Measurements from ENCODE around the gene CDH8. TPM values are rescaled to one million over a fixed set of nuclear protein-coding genes. Genes with fewer than 3 reads are reported as not detected.
"Not testable (repeated sequence)": the region's sequence is repeated elsewhere in the genome, so short reads cannot be mapped to it uniquely, and the experiment has no call there.

CDH8 gene
- total RNA-seq, 4 donors from 2014 or later: not detected

DNA sequence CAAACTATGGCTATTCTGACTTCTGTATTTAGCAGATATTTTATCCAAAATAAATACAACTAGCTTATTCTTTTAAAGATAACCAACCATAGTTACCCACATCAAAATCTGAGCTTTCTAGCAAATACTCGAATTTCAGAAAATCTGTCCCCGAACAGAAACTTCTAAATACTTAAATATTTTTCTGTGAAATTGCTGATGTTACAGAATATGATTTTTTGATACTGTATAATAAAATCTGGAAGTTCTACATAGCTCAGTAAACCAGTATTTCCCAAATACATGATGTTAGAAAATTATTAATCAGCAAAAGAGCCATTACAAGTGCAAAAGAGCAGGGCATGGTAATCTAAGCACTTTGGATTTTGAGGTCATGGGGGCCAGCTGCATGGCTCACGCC lies 114.9 kb downstream of the CDH8 start:
- WGBS, 2 donors: 84 to 86% methylated on average over 3 of the region's 3 CpGs
- intact Hi-C loops (cut with DNase I): no loop called here
- TF ChIP-seq, protein P1, sequence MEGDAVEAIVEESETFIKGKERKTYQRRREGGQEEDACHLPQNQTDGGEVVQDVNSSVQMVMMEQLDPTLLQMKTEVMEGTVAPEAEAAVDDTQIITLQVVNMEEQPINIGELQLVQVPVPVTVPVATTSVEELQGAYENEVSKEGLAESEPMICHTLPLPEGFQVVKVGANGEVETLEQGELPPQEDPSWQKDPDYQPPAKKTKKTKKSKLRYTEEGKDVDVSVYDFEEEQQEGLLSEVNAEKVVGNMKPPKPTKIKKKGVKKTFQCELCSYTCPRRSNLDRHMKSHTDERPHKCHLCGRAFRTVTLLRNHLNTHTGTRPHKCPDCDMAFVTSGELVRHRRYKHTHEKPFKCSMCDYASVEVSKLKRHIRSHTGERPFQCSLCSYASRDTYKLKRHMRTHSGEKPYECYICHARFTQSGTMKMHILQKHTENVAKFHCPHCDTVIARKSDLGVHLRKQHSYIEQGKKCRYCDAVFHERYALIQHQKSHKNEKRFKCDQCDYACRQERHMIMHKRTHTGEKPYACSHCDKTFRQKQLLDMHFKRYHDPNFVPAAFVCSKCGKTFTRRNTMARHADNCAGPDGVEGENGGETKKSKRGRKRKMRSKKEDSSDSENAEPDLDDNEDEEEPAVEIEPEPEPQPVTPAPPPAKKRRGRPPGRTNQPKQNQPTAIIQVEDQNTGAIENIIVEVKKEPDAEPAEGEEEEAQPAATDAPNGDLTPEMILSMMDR (IDR thresholded peaks at IDR 0.05): no peak
- no peak for TF ChIP-seq POLR2A (IDR thresholded peaks at IDR 0.05)
- Histone ChIP-seq H3K9me3 (no peaks in the 10 kb centered on the region), H3K4me3 (replicated peaks in 1 of 3) (no peak overlapping the region), H3K36me3 (no peaks in the 10 kb centered on the region), H3K27me3 (no peaks in the 10 kb centered on the region), H3K4me1 (no peaks in the 10 kb centered on the region), H3K27ac (no peak overlapping the region)
- DNase-seq: no peak

DNA sequence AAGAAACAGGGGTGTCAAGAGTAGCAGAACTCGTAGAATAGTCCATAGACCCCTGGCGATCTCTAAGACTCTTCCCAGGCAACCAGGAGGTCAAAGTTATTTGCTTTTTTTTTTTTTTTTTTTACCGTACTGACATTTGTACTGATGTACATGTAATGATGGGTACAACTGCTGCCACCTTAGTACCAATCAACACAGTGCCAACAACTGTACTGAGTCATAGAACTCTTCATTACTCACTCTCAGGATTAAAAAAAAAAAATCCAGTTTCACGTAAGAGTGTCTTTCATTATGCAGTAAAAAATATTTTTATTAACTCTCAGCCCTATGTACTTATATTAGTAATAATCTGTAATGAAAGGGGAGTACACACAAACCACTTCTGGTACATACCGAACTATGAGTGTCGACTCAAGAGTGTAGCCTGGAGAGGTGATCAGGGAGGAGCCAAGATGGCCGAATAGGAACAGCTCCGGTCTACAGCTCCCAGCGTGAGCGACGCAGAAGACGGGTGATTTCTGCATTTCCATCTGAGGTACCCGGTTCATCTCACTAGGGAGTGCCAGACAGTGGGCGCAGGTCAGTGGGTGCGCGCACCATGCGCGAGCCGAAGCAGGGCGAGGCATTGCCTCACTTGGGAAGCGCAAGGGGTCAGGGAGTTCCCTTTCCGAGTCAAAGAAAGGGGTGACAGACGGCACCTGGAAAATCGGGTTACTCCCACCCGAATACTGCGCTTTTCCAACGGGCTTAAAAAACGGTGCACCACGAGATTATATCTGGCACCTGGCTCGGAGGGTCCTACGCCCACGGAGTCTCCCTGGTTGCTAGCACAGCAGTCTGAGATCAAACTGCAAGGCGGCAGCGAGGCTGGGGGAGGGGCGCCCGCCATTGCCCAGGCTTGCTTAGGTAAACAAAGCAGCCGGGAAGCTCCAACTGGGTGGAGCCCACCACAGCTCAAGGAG lies 118.1 kb downstream of the CDH8 start:
- H3K36me3 ChIP-seq; H3K27me3 ChIP-seq; H3K27ac ChIP-seq; intact Hi-C loops (cut with DNase I); H3K9me3 ChIP-seq; DNase-seq; H3K4me3 ChIP-seq (replicated peaks in 1 of 3); H3K4me1 ChIP-seq: not testable (repeated sequence)
- 88 to 89% methylated on average over 25 to 35 of the region's 37 CpGs for WGBS, 2 donors

DNA sequence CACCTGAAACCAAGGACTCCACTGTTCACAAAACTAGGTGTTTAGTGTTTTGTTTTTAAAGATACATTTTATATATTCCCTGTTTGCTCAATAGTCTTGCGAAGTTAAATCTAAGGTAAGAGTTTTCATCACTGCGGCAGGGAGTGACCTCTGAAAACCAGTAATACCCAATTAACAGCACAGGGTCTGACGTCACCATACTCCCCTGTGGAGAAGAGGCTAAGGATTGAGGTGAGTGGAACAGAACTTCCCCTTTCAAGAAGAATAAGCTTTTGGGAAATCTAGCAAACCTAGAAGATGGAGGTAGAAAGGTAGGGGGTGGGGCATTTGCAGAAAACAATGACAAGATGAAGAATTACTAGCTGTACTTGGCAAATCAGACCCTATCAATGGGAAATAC lies 120.7 kb downstream of the CDH8 start:
- H3K27ac ChIP-seq: no peak overlapping the region
- intact Hi-C loops (cut with DNase I): no loop called here
- no peak overlapping the region for H3K4me3 ChIP-seq (replicated peaks in 1 of 3)
- H3K9me3 ChIP-seq: no peaks in the 10 kb centered on the region
- no peaks in the 10 kb centered on the region for H3K4me1 ChIP-seq
- no peak for DNase-seq
- 89 to 93% methylated on average over 3 of the region's 3 CpGs for WGBS, 2 donors
- H3K27me3 ChIP-seq: no peaks in the 10 kb centered on the region
- no peaks in the 10 kb centered on the region for H3K36me3 ChIP-seq
- TF ChIP-seq POLR2A (IDR thresholded peaks at IDR 0.05): no peak

DNA sequence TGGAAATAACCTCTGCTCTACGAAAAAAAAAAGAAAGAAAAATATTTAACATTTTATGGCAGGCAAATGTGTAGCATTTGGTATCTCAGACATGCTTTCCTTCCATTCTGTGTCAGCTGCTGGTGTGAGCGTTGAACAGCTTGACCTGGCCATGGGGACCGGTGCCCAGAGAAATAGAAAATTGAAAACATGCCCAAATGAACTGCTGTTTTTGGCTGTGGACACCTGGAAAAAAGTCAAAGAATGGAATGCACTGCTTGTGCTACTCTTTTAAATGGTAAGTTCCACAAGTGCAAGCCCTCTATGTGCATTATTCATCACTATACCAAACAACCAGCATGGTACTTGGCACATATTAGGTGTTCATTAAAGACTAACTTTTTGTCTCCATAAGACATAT lies 127.2 kb downstream of the CDH8 start:
- Histone ChIP-seq H3K4me3 (replicated peaks in 1 of 3) (no peak overlapping the region), H3K27ac (no peak overlapping the region), H3K9me3 (no peaks in the 10 kb centered on the region), H3K36me3 (no peaks in the 10 kb centered on the region), H3K27me3 (no peaks in the 10 kb centered on the region), H3K4me1 (no peaks in the 10 kb centered on the region)
- 40 to 65% methylated on average over 3 of the region's 3 CpGs for WGBS, 2 donors
- no peak for TF ChIP-seq POLR2A (IDR thresholded peaks at IDR 0.05)
- TF ChIP-seq, protein P1 (IDR thresholded peaks at IDR 0.05): no peak
- intact Hi-C loops (cut with DNase I): no loop called here
- DNase-seq: no peak

DNA sequence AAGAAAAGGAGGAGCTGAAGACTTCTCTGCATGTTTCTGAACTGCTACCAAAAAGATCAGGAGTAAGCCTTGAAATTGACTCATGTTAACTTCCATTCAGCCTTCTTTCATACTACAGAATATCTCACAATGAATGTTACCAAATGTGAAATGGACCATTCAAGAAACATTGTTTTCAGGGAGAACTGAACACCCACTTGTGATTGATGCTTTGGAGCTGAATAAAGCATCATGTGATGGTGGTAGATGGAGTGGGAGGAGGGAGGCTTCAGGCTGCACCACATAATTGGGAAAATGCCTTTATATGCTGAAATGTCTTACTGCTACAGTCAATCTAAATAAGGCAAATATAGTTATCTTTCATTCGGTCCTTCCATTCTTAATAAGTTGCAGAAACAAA lies 127.8 kb downstream of the CDH8 start:
- no peaks in the 10 kb centered on the region for H3K9me3 ChIP-seq
- intact Hi-C loops (cut with DNase I): no loop called here
- H3K36me3 ChIP-seq: no peaks in the 10 kb centered on the region
- H3K4me3 ChIP-seq (replicated peaks in 1 of 3): no peak overlapping the region
- H3K27me3 ChIP-seq: no peaks in the 10 kb centered on the region
- 73 to 81% methylated on average over 1 of the region's 1 CpG for WGBS, 2 donors
- no peak overlapping the region for H3K27ac ChIP-seq
- TF ChIP-seq, protein P1 (IDR thresholded peaks at IDR 0.05): no peak
- no peak for TF ChIP-seq POLR2A (IDR thresholded peaks at IDR 0.05)
- H3K4me1 ChIP-seq: no peaks in the 10 kb centered on the region
- no peak for DNase-seq

DNA sequence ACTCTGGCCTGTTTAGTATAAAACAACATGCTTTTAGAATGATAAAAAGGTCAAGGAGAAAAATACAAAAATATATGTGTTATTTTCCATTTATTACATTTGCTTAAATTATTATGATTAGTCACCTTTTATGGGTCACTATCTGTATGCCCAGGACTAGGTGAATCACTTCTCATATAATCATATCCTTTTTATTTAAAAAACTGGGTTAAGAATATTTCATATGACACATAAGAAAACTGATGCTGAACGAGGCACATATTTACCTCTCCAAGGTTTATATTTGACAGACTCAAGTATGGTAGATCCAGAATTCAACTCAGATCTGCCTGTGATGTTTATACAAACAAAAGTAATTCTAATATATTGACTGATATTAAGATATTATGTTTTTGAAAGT lies 134.5 kb downstream of the CDH8 start:
- no peaks in the 10 kb centered on the region for H3K4me1 ChIP-seq
- no peak for DNase-seq
- H3K9me3 ChIP-seq: no peaks in the 10 kb centered on the region
- H3K4me3 ChIP-seq (replicated peaks in 1 of 3): no peak overlapping the region
- no peaks in the 10 kb centered on the region for H3K27me3 ChIP-seq
- H3K36me3 ChIP-seq: no peaks in the 10 kb centered on the region
- 88 to 90% methylated on average over 1 of the region's 1 CpG for WGBS, 2 donors
- no peak overlapping the region for H3K27ac ChIP-seq
- intact Hi-C loops (cut with DNase I): no loop called here
- TF ChIP-seq, protein P1 (IDR thresholded peaks at IDR 0.05): no peak
- no peak for TF ChIP-seq POLR2A (IDR thresholded peaks at IDR 0.05)

Data from thyroid gland (tissue), 4 donors.